Body of pancreas (tissue), 4 donors: Measurements from ENCODE around the gene DDIT4. TPM values are rescaled to one million over a fixed set of nuclear protein-coding genes. Genes with fewer than 3 reads are reported as not detected.
"Not testable (repeated sequence)": the region's sequence is repeated elsewhere in the genome, so short reads cannot be mapped to it uniquely, and the experiment has no call there.

Experiments used
- ATAC-seq: fragments of 150-250 bp; one replicate; pipeline ENCODE4 v1.9.1; 2016
- DNase-seq, 4 donors: peaks; one replicate each; pipeline ENCODE4 v3.0.0-alpha.2; 2019
- H3K27ac ChIP-seq, 4 donors: fragments of 200-600 bp; sonication (generic); 1 replicate in 3 of 4; 2 replicates in 1 of 4; pipeline versions ENCODE4 v1.5.1 to v1.6.1; 2016 to 2019; ENCODE audit warnings: mild to moderate bottlenecking in 1 of 4, mixed read lengths in 1 of 4, moderate library complexity in 1 of 4
- H3K27me3 ChIP-seq, 2 donors: fragments of 200-600 bp; sonication (generic); one replicate each; pipeline ENCODE4 v1.6.0; 2016; ENCODE audit warnings: mild to moderate bottlenecking in 1 of 2
- H3K36me3 ChIP-seq, 2 donors: fragments of 200-600 bp; sonication (generic); replicated peaks in 1 of 2; 2 replicates each; pipeline ENCODE4 v1.5.1; 2016; ENCODE audit warnings: low read depth in 2 of 2; ENCODE audit not compliant: insufficient read depth in 1 of 2
- H3K4me1 ChIP-seq: fragments of 200-600 bp; sonication (generic); one replicate; pipeline ENCODE4 v1.6.0; 2016
- H3K4me3 ChIP-seq, 2 donors: fragments of 200-600 bp; sonication (generic); 1 replicate in 1 of 2; 2 replicates in 1 of 2; pipeline ENCODE4 v1.5.1; 2016 to 2019
- H3K9me3 ChIP-seq, 3 donors: fragments of 200-600 bp; sonication (generic); 1 replicate in 2 of 3; 2 replicates in 1 of 3; pipeline ENCODE4 v1.5.1; 2016
- CTCF ChIP-seq, 7 experiments: fragments of 450-650 bp in 4 of 7; fragments of 200-600 bp in 3 of 7; sonication (generic) in 3 of 7; IDR thresholded peaks; one replicate each; pipeline ENCODE4 v1.5.1; 2016 to 2019; ENCODE audit warnings: antibody characterized with exemption in 7 of 7
- POLR2A ChIP-seq, 3 donors: fragments of 450-650 bp; IDR thresholded peaks; one replicate each; pipeline ENCODE4 v1.6.1; 2016; ENCODE audit warnings: antibody characterized with exemption in 3 of 3, mild to moderate bottlenecking in 2 of 3
- WGBS, 2 donors: methylation state at CpG; one replicate each; pipeline ENCODE4 v1.1.5; 2017; 5-methylcytosine and 5-hydroxymethylcytosine counted together
- intact Hi-C: fragments of 100-400 bp; cut with DNase I; formaldehyde crosslinking; loops from one replicate; pipeline ENCODE4 v1.15.1; 2023
- total RNA-seq, 2 donors: library from RNA; depleted of rRNA; stranded (reverse); fragments of >200 nt; gene quantifications; one replicate each; pipeline ENCODE4 v1.1.0, GENCODE V29; 2016

Gene DDIT4, protein sequence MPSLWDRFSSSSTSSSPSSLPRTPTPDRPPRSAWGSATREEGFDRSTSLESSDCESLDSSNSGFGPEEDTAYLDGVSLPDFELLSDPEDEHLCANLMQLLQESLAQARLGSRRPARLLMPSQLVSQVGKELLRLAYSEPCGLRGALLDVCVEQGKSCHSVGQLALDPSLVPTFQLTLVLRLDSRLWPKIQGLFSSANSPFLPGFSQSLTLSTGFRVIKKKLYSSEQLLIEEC
- 100 to 1,000 TPM; 238 to 269 TPM for total RNA-seq

DNA sequence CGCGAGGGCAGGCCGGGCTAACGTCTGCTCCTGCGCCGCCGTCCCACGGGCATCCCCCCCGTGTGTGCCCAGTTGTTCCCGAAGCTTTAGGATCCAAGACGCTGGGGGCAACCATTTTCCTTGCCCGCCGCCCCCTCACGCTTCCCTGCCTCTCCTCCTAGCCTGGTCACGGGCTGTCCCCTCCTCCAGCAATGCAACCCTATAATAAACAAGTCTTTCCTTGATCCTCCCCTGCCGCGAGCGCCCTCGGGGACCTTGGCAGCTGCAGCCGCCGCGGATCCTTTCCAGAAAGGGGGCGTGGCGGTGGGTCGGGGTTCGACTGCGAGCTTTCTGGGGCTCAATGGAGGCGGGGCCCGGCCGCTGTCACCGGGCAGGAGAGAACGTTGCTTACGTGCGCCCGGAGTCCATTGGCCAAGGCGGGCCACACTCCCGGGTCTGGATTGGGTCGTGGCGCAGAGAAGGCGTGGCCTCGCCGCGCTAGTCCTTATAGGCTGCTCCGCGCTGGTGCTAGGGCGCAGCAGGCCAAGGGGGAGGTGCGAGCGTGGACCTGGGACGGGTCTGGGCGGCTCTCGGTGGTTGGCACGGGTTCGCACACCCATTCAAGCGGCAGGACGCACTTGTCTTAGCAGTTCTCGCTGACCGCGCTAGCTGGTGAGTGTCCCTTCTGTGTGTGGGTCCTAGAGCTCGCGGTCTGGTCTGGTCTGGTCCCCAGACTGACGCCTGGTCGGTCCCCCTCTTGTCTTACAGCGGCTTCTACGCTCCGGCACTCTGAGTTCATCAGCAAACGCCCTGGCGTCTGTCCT, at the start of gene DDIT4:
TSS of gene DDIT4 (plus strand) at position 515 of the 803 bp plus-strand sequence. CDS start 293 bp downstream, outside the sequence.
- no peaks in the 10 kb centered on the region for H3K27me3 ChIP-seq

DNA sequence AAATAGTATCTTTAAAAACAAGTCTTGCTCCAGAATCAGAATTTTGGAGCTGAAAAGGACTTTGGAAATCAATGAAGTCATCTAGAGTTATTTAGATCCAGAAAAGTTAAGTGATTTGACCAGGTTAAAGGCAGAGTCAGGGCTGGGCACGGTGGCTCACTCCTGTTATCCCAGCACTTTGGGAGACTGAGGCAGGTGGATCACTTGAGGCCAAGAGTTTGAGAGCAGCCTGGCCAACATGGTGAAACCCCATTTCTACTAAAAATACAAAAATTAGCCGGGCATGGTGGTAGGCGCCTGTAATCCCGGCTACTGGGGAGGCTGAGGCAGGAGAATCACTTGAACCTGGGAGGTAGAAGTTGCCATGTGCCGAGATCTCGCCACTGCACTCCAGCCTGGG, 49.5 kb upstream of the DDIT4 start:
- intact Hi-C loops, H3K9me3 ChIP-seq, H3K27me3 ChIP-seq, DNase-seq, ATAC-seq, H3K4me3 ChIP-seq, H3K36me3 ChIP-seq: not testable (repeated sequence)
- Histone ChIP-seq H3K4me1 (peaks cover 80% of the 10 kb centered on the region), H3K27ac (peak overlapping the region in 3 of 4 donors; percentile 62 to 91 (median 74))
- 75 to 83% methylated on average over 6 of the region's 6 CpGs for WGBS, 2 donors

More for the DNA sequence above, at the start of gene DDIT4:
- peak within 1 kb of the TSS; percentile 94 to 98 (median 98) for H3K27ac ChIP-seq
- H3K4me1 ChIP-seq: peaks cover 39% of the 10 kb centered on the region
- TF ChIP-seq POLR2A (IDR thresholded peaks at IDR 0.05) (peak; percentile 100), CTCF (IDR thresholded peaks at IDR 0.05) (peak in 2 of 7 experiments; percentile 12 to 20)
- no peaks in the 10 kb centered on the region for H3K9me3 ChIP-seq
- intact Hi-C loops: no loop called here
- ATAC-seq (peak; percentile 80), DNase-seq (peak; percentile 100)
- peak within 1 kb of the TSS; percentile 84 for H3K4me3 ChIP-seq
- WGBS, 2 donors: 0% methylated on average over 7 to 67 of the region's 67 CpGs
- H3K36me3 ChIP-seq: no peaks in the 10 kb centered on the region

GRCh38 chr10:72226418-72227027, 47.2 kb upstream of the DDIT4 start:
- no peaks in the 10 kb centered on the region for H3K9me3 ChIP-seq
- DNase-seq (no peak), ATAC-seq (no peak)
- intact Hi-C loops: no loop called here
- H3K4me1 ChIP-seq: peaks cover 97% of the 10 kb centered on the region
- H3K27ac ChIP-seq: peak overlapping the region in 3 of 4 donors; percentile 58 to 91 (median 80)
- 74 to 77% methylated on average over 6 of the region's 6 CpGs for WGBS, 2 donors
- H3K27me3 ChIP-seq: no peaks in the 10 kb centered on the region
- H3K36me3 ChIP-seq: peaks cover 0 to 2% of the 10 kb centered on the region in 2 donors
- no peak overlapping the region for H3K4me3 ChIP-seq
- TF ChIP-seq POLR2A (IDR thresholded peaks at IDR 0.05) (no peak), CTCF (IDR thresholded peaks at IDR 0.05) (no peak)

DNA sequence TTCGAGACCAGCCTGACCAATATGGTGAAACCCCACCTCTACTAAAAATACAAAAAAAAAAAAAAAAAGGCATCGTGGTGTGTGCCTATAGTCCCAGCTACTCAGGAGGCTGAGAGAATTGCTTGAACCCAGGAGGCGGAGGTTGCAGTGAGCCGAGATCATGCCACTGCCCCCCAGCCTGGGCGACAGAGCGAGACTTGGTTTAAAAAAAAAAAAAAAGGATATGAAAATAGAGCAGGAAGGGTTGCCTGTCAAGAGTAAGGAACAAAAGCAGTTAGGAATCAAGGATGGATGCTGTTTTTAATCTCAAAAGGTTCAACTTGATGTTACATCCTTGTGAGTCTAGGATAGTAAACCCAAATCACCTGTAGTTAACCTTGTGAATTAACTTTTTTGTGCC, 45.9 kb upstream of the DDIT4 start:
- Histone ChIP-seq H3K9me3 (no peaks in the 10 kb centered on the region), H3K27ac (peak overlapping the region; percentile 43 to 91 (median 86)), H3K27me3 (no peaks in the 10 kb centered on the region), H3K4me1 (peaks cover 97% of the 10 kb centered on the region), H3K36me3 (peaks cover 0 to 2% of the 10 kb centered on the region in 2 donors), H3K4me3 (no peak overlapping the region)
- intact Hi-C loops: no loop called here
- TF ChIP-seq POLR2A (IDR thresholded peaks at IDR 0.05): no peak
- TF ChIP-seq CTCF (IDR thresholded peaks at IDR 0.05): no peak
- 79 to 83% methylated on average over 6 of the region's 6 CpGs for WGBS, 2 donors
- no peak for ATAC-seq
- no peak for DNase-seq

GRCh38 chr10:72228318-72228751, 45.4 kb upstream of the DDIT4 start:
- no peak for TF ChIP-seq CTCF (IDR thresholded peaks at IDR 0.05)
- no peak for TF ChIP-seq POLR2A (IDR thresholded peaks at IDR 0.05)
- Histone ChIP-seq H3K9me3 (no peaks in the 10 kb centered on the region), H3K4me3 (no peak overlapping the region), H3K27me3 (no peaks in the 10 kb centered on the region), H3K4me1 (peaks cover 97% of the 10 kb centered on the region), H3K27ac (peak overlapping the region; percentile 43 to 91 (median 86)), H3K36me3 (peaks cover 0 to 2% of the 10 kb centered on the region in 2 donors)
- no peak for ATAC-seq
- intact Hi-C loops: no loop called here
- DNase-seq: peak in 2 of 4 donors; percentile 55 to 62
- WGBS, 2 donors: 7 to 26% methylated on average over 2 of the region's 2 CpGs
